PC-3 (cell line): ENCODE measurements around the gene FAM163A. TPM values are rescaled to one million over a fixed set of nuclear protein-coding genes. Genes with fewer than 3 reads are reported as not detected.

Source experiments
- ATAC-seq: fragments of 200-7000 bp; cut with Tn5 transposase; 2 replicates; pipeline ENCODE4 v1.9.1; 2020; ENCODE audit warnings: mild to moderate bottlenecking, moderate library complexity
- BruUV-seq: library from RNA; stranded (reverse); fragments of 400-500 nt; replicated peaks from 2 replicates; lab custom pipeline; 2021; lab: Mats Ljungman, UMichigan
- CTCF ChIA-PET: fragments of 300-600 bp; sonication (Branson Sonifier 250); formaldehyde crosslinking; loops from one replicate; lab custom pipeline; 2022; ENCODE audit warnings: antibody characterized with exemption; lab: Charles Lee
- POLR2A ChIA-PET: fragments of 300-600 bp; sonication (Branson Sonifier 250); formaldehyde crosslinking; loops from one replicate; lab custom pipeline; 2022; ENCODE audit warnings: antibody characterized with exemption; ENCODE audit not compliant: unreplicated experiment; lab: Charles Lee
- DNase-seq: peaks from one replicate; pipeline ENCODE4 v3.0.0-alpha.2; 2015
- H2AFZ ChIP-seq: fragments of 300-600 bp; sonication (generic); 2 replicates; pipeline ENCODE4 v1.6.0; 2016; ENCODE audit warnings: antibody characterized with exemption, low read length
- H3F3A ChIP-seq: fragments of 300-600 bp; sonication (generic); one replicate; pipeline ENCODE4 v1.6.0; 2017; ENCODE audit warnings: antibody characterized with exemption, low read length, control low read depth, mild to moderate bottlenecking; ENCODE audit not compliant: unreplicated experiment
- H3K27ac ChIP-seq: fragments of 300-600 bp; sonication (generic); 2 replicates; pipeline ENCODE4 v1.5.1; 2016; ENCODE audit warnings: mild to moderate bottlenecking, low read length
- H3K27me3 ChIP-seq: fragments of 300-600 bp; sonication (generic); 2 replicates; pipeline ENCODE4 v1.6.1; 2016; ENCODE audit warnings: low read length, mixed read lengths
- H3K36me3 ChIP-seq: fragments of 300-600 bp; sonication (generic); 2 replicates; pipeline ENCODE4 v1.6.1; 2016; ENCODE audit warnings: low read depth, mixed run types, low read length, mixed read lengths
- H3K4me1 ChIP-seq: fragments of 300-600 bp; sonication (generic); 2 replicates; pipeline ENCODE4 v1.5.1; 2016; ENCODE audit warnings: low read length; ENCODE audit not compliant: insufficient read depth
- H3K4me2 ChIP-seq: fragments of 300-600 bp; sonication (generic); 2 replicates; pipeline ENCODE4 v1.6.0; 2016; ENCODE audit warnings: low read length
- H3K4me3 ChIP-seq: fragments of 300-600 bp; sonication (generic); 2 replicates; pipeline ENCODE4 v1.5.1; 2016; ENCODE audit warnings: mild to moderate bottlenecking, low read length, mixed read lengths
- H3K79me2 ChIP-seq: fragments of 300-600 bp; sonication (generic); 2 replicates; pipeline ENCODE4 v1.6.1; 2017; ENCODE audit warnings: low read length, mixed read lengths
- H3K9ac ChIP-seq: fragments of 300-600 bp; sonication (generic); 2 replicates; pipeline ENCODE4 v1.6.0; 2016; ENCODE audit warnings: mild to moderate bottlenecking, low read length
- H3K9me2 ChIP-seq: fragments of 300-600 bp; sonication (generic); replicated peaks from 2 replicates; pipeline ENCODE4 v1.6.1; 2016; ENCODE audit warnings: mixed run types, low read length, mixed read lengths
- H3K9me3 ChIP-seq: fragments of 300-600 bp; sonication (generic); 2 replicates; pipeline ENCODE4 v1.6.1; 2016; ENCODE audit warnings: low read length, mixed read lengths
- H4K20me1 ChIP-seq: fragments of 300-600 bp; sonication (generic); 2 replicates; pipeline ENCODE4 v1.6.1; 2016; ENCODE audit warnings: low read length, mixed read lengths
- CTCF ChIP-seq: fragments of 300-600 bp; sonication (generic); conservative IDR thresholded peaks from 2 replicates; pipeline ENCODE4 v1.5.1; 2017; ENCODE audit warnings: antibody characterized with exemption, low read depth, mild to moderate bottlenecking, low read length
- EZH2 ChIP-seq: fragments of 300-600 bp; sonication (generic); IDR thresholded peaks from one replicate; pipeline ENCODE4 v1.6.1; 2017; ENCODE audit warnings: antibody characterized with exemption, mild to moderate bottlenecking, low read length; ENCODE audit not compliant: unreplicated experiment
- EZH2phosphoT487 ChIP-seq: fragments of 300-600 bp; sonication (generic); IDR thresholded peaks from 2 replicates; pipeline ENCODE4 v1.6.1; 2018; ENCODE audit warnings: mild to moderate bottlenecking, antibody characterized with exemption, low read length, borderline replicate concordance
- intact Hi-C: fragments of 100-400 bp; cut with micrococcal nuclease; formaldehyde crosslinking; loops from 2 replicates; pipeline ENCODE4 v1.9.0; 2023
- total RNA-seq: library from RNA; depleted of rRNA; stranded (reverse); fragments of >200 nt; gene quantifications from 2 replicates; pipeline ENCODE4 v1.2.3, GENCODE V29; 2014

Gene FAM163A
- total RNA-seq, 1 experiment from 2014 or later, result not detected

- POLR2A ChIA-PET, result no interaction called here
- Histone ChIP-seq H3K9me3 (no peaks in the 10 kb centered on the region), H3K36me3 (no peaks in the 10 kb centered on the region), H3K4me2 (no peak overlapping the region), H3K27ac (no peak overlapping the region), H3K27me3 (no peaks in the 10 kb centered on the region), H4K20me1 (no peaks in the 10 kb centered on the region), H3K9me2 (no peaks in the 10 kb centered on the region), H3K4me1 (peaks cover 11% of the 10 kb centered on the region; the same call in 1 of the 2 replicates), H3K4me3 (no peak overlapping the region), H3K9ac (no peak overlapping the region), H3K79me2 (no peaks in the 10 kb centered on the region), H2AFZ (no peak overlapping the region), H3F3A (no peaks in the 10 kb centered on the region)
- CTCF ChIA-PET, result interaction anchor here (0.6 kb wide), 1 partner anchor 86 kb away, joined by 3 read pairs; no protein-coding TSS in a partner anchor
- intact Hi-C loops, result no loop called here
- TF ChIP-seq EZH2phosphoT487, result no peak
- no peak for TF ChIP-seq CTCF
- no peak for TF ChIP-seq EZH2
- BruUV-seq, result no TSS peak
- DNase-seq, result no peak
- ATAC-seq, result no peak
Measured at GRCh38 chr1:179818260-179818659, 75.2 kb downstream of the FAM163A start.

DNA sequence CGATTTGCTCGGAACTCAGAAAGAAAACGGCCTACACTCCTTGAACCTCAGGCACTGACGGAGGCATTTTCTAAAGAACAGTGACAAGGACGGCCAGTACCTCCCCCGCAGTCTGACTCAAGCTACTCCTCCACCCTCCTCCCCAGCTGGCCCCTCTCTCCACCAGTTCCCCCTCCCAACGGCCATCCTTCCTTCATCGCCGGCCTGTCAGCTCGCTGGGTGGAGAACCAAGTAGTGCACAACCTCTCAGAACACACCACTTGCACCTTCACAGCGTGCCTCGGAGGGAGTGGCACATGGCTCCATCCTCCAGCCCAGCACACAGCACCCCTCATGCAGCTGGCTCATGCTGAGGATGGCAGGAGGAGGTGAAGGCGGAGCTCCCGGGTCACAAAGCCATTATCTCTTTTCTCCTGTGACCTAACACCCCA lies 75.7 kb downstream of the FAM163A start:
- intact Hi-C loops, result no loop called here
- no peaks in the 10 kb centered on the region for H3K27me3 ChIP-seq
- POLR2A ChIA-PET, result no interaction called here

More for the DNA sequence above, 75.7 kb downstream of the FAM163A start:
- BruUV-seq, result no TSS peak
- Histone ChIP-seq H3K4me3 (no peak overlapping the region), H3K36me3 (no peaks in the 10 kb centered on the region), H3K79me2 (no peaks in the 10 kb centered on the region), H4K20me1 (no peaks in the 10 kb centered on the region), H3K27ac (no peak overlapping the region), H3K9me3 (no peaks in the 10 kb centered on the region), H3K9ac (no peak overlapping the region), H3K9me2 (no peaks in the 10 kb centered on the region), H3F3A (no peaks in the 10 kb centered on the region), H2AFZ (no peak overlapping the region), H3K4me2 (no peak overlapping the region), H3K4me1 (peaks cover 11% of the 10 kb centered on the region; the same call in 1 of the 2 replicates)
- ATAC-seq, result no peak
- TF ChIP-seq CTCF (no peak), EZH2 (no peak), EZH2phosphoT487 (no peak)
- CTCF ChIA-PET, result interaction anchor here (0.6 kb wide), 1 partner anchor 87 kb away, joined by 3 read pairs; no protein-coding TSS in a partner anchor
- no peak for DNase-seq
